ENCODE results near the gene RHAG. TPM values are rescaled to one million over a fixed set of nuclear protein-coding genes. Genes with fewer than 3 reads are reported as not detected.

The RHAG gene
- total RNA-seq, 1 experiment from 2014 or later, result not detected

GRCh38 chr6:49648036-49648435, 11.4 kb upstream of the RHAG start:
- BruUV-seq (replicated peaks), result no TSS peak
- H3K9me3 ChIP-seq (ENCODE audit: low read length), result no peaks in the 10 kb centered on the region
- intact Hi-C loops (cut with micrococcal nuclease), result no loop called here
- H3F3A ChIP-seq (ENCODE audit: low read length, unreplicated experiment), result no peaks in the 10 kb centered on the region
- H3K4me1 ChIP-seq (ENCODE audit: insufficient read depth, low read length), result no peaks in the 10 kb centered on the region
- no peaks in the 10 kb centered on the region for H4K20me1 ChIP-seq (ENCODE audit: low read length)
- no peak overlapping the region for H3K4me2 ChIP-seq (ENCODE audit: low read length)
- ATAC-seq, result no peak
- no peak overlapping the region for H3K27ac ChIP-seq (ENCODE audit: low read length)
- H3K4me3 ChIP-seq (ENCODE audit: low read length), result no peak overlapping the region
- POLR2A ChIA-PET (ENCODE audit: unreplicated experiment), result no interaction called here
- no peak for TF ChIP-seq EZH2phosphoT487 (IDR thresholded peaks at IDR 0.05; ENCODE audit: borderline replicate concordance, low read length)
- no peak for TF ChIP-seq EZH2 (IDR thresholded peaks at IDR 0.05; ENCODE audit: low read length, unreplicated experiment)
- TF ChIP-seq, protein P1, sequence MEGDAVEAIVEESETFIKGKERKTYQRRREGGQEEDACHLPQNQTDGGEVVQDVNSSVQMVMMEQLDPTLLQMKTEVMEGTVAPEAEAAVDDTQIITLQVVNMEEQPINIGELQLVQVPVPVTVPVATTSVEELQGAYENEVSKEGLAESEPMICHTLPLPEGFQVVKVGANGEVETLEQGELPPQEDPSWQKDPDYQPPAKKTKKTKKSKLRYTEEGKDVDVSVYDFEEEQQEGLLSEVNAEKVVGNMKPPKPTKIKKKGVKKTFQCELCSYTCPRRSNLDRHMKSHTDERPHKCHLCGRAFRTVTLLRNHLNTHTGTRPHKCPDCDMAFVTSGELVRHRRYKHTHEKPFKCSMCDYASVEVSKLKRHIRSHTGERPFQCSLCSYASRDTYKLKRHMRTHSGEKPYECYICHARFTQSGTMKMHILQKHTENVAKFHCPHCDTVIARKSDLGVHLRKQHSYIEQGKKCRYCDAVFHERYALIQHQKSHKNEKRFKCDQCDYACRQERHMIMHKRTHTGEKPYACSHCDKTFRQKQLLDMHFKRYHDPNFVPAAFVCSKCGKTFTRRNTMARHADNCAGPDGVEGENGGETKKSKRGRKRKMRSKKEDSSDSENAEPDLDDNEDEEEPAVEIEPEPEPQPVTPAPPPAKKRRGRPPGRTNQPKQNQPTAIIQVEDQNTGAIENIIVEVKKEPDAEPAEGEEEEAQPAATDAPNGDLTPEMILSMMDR (conservative IDR thresholded peaks at IDR 0.05; ENCODE audit: low read depth, low read length), result no peak
- DNase-seq, result no peak
- H3K27me3 ChIP-seq (ENCODE audit: low read length), result no peaks in the 10 kb centered on the region
- no peak overlapping the region for H3K9ac ChIP-seq (ENCODE audit: low read length)
- H3K9me2 ChIP-seq (replicated peaks; ENCODE audit: low read length), result no peaks in the 10 kb centered on the region
- H2AFZ ChIP-seq (ENCODE audit: low read length), result no peak overlapping the region
- no peaks in the 10 kb centered on the region for H3K36me3 ChIP-seq (ENCODE audit: low read depth, low read length)
- H3K79me2 ChIP-seq (ENCODE audit: low read length), result no peaks in the 10 kb centered on the region
- CTCF ChIA-PET, result no interaction called here

- Histone ChIP-seq H3K9ac (ENCODE audit: low read length) (no peak overlapping the region), H2AFZ (ENCODE audit: low read length) (no peak overlapping the region), H3K27ac (ENCODE audit: low read length) (no peak overlapping the region), H4K20me1 (ENCODE audit: low read length) (no peaks in the 10 kb centered on the region), H3K27me3 (ENCODE audit: low read length) (no peaks in the 10 kb centered on the region), H3F3A (ENCODE audit: low read length, unreplicated experiment) (no peaks in the 10 kb centered on the region), H3K4me2 (ENCODE audit: low read length) (no peak overlapping the region), H3K9me3 (ENCODE audit: low read length) (no peaks in the 10 kb centered on the region), H3K79me2 (ENCODE audit: low read length) (no peaks in the 10 kb centered on the region), H3K4me1 (ENCODE audit: insufficient read depth, low read length) (no peaks in the 10 kb centered on the region), H3K36me3 (ENCODE audit: low read depth, low read length) (no peaks in the 10 kb centered on the region), H3K4me3 (ENCODE audit: low read length) (no peak overlapping the region), H3K9me2 (replicated peaks; ENCODE audit: low read length) (no peaks in the 10 kb centered on the region)
- BruUV-seq (replicated peaks), result no TSS peak
- intact Hi-C loops (cut with micrococcal nuclease), result no loop called here
- ChIA-PET POLR2A (ENCODE audit: unreplicated experiment) (no interaction called here), CTCF (no interaction called here)
- no peak for DNase-seq
- TF ChIP-seq, protein P1 (conservative IDR thresholded peaks at IDR 0.05; ENCODE audit: low read depth, low read length), result no peak
- TF ChIP-seq EZH2phosphoT487 (IDR thresholded peaks at IDR 0.05; ENCODE audit: borderline replicate concordance, low read length) (no peak), EZH2 (IDR thresholded peaks at IDR 0.05; ENCODE audit: low read length, unreplicated experiment) (no peak)
- ATAC-seq, result no peak
Observed at GRCh38 chr6:49647476-49647875, 10.8 kb upstream of the RHAG start.

DNA sequence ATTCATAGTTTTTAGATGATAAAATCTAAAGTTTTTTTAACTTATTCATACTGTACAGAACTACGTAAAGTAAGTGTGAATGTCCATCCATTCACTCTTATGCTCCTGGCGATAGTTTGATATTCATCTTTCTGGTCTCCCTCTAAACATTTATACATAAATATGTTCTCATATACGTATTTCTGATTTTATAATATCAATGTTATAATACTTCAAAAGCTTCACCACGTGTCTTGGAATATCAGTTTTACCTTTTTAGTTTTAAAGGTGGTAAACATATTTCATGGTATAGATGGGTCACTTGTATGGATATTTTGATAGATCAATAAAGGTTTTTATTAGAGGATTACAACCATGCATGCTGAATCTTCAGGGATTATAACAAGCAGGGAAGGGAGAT, 10.3 kb upstream of the RHAG start:
- TF ChIP-seq EZH2 (IDR thresholded peaks at IDR 0.05; ENCODE audit: low read length, unreplicated experiment) (no peak), EZH2phosphoT487 (IDR thresholded peaks at IDR 0.05; ENCODE audit: borderline replicate concordance, low read length) (no peak)
- TF ChIP-seq, protein P1 (conservative IDR thresholded peaks at IDR 0.05; ENCODE audit: low read depth, low read length), result no peak
- DNase-seq (no peak), ATAC-seq (no peak)
- no peaks in the 10 kb centered on the region for H3F3A ChIP-seq (ENCODE audit: low read length, unreplicated experiment)
- H3K27ac ChIP-seq (ENCODE audit: low read length), result no peak overlapping the region
- no peaks in the 10 kb centered on the region for H4K20me1 ChIP-seq (ENCODE audit: low read length)
- no TSS peak for BruUV-seq (replicated peaks)
- no peaks in the 10 kb centered on the region for H3K9me3 ChIP-seq (ENCODE audit: low read length)
- no peak overlapping the region for H3K4me2 ChIP-seq (ENCODE audit: low read length)
- H3K9me2 ChIP-seq (replicated peaks; ENCODE audit: low read length), result no peaks in the 10 kb centered on the region
- ChIA-PET POLR2A (ENCODE audit: unreplicated experiment) (no interaction called here), CTCF (no interaction called here)
- no peak overlapping the region for H3K9ac ChIP-seq (ENCODE audit: low read length)
- H2AFZ ChIP-seq (ENCODE audit: low read length), result no peak overlapping the region
- H3K36me3 ChIP-seq (ENCODE audit: low read depth, low read length), result no peaks in the 10 kb centered on the region
- H3K27me3 ChIP-seq (ENCODE audit: low read length), result no peaks in the 10 kb centered on the region
- no peaks in the 10 kb centered on the region for H3K4me1 ChIP-seq (ENCODE audit: insufficient read depth, low read length)
- intact Hi-C loops (cut with micrococcal nuclease), result no loop called here
- H3K79me2 ChIP-seq (ENCODE audit: low read length), result no peaks in the 10 kb centered on the region
- H3K4me3 ChIP-seq (ENCODE audit: low read length), result no peak overlapping the region

Measured in PC-3 (cell line).